Ovary (tissue), 3 donors: ENCODE results near the gene OR51T1.

Experiments used
- CTCF ChIP-seq, 3 donors: fragments of 450-650 bp in 2 of 3; fragments of 200-600 bp in 1 of 3; IDR thresholded peaks; one replicate each; pipeline versions ENCODE4 v1.5.1 to v1.8.0; 2016 to 2022; ENCODE audit warnings: antibody characterized with exemption in 3 of 3, mild to moderate bottlenecking in 1 of 3
- EP300 ChIP-seq: sonication (generic); formaldehyde crosslinking; IDR thresholded peaks from one replicate; pipeline ENCODE4 v1.6.1; 2017; ENCODE audit warnings: antibody characterized with exemption
- POLR2A ChIP-seq: fragments of 450-650 bp; IDR thresholded peaks from one replicate; pipeline ENCODE4 v1.6.1; 2017; ENCODE audit warnings: antibody characterized with exemption, mild to moderate bottlenecking, moderate library complexity
- donor health status: DM: no; HTN: no; CAD: no.

GRCh38 chr11:4887591-4887990 lies 5.9 kb downstream of the OR51T1 start:
- TF ChIP-seq CTCF (IDR thresholded peaks at IDR 0.05), result no peak
- no peak for TF ChIP-seq POLR2A
- TF ChIP-seq EP300, result no peak
